Measurements from ENCODE around the gene LSP1.

The LSP1 gene

DNA sequence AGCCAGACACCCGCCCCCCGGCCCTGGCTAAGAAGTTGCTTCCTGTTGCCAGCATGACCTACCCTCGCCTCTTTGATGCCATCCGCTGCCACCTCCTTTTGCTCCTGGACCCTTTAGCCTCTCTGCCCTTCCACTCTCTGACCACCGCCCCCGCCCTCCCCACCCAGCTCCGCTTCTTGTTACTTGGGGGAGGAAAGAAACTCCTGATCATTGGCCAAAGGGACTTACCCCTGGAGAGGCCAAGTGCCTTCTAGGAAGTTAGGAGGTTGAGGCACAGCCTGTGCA, 38.9 kb downstream of the LSP1 start, which contains the start of gene PRR33:
PRR33 (minus strand) TSS at position 65 of the 285 bp plus-strand sequence. CDS start 1,311 bp downstream, outside the sequence.
- no peak for DNase-seq

- no peak for DNase-seq
Measured at GRCh38 chr11:1892116-1892515, 39.2 kb downstream of the LSP1 start.

- no peak for DNase-seq
Measured at GRCh38 chr11:1892558-1892957, 39.7 kb downstream of the LSP1 start.

- DNase-seq = no peak
Measured at GRCh38 chr11:1893581-1894359, 40.9 kb downstream of the LSP1 start.

- DNase-seq = no peak
Measured at GRCh38 chr11:1894759-1895158, 41.9 kb downstream of the LSP1 start.

- DNase-seq = no peak
Measured at GRCh38 chr11:1896468-1896867, 43.6 kb downstream of the LSP1 start.

DNA sequence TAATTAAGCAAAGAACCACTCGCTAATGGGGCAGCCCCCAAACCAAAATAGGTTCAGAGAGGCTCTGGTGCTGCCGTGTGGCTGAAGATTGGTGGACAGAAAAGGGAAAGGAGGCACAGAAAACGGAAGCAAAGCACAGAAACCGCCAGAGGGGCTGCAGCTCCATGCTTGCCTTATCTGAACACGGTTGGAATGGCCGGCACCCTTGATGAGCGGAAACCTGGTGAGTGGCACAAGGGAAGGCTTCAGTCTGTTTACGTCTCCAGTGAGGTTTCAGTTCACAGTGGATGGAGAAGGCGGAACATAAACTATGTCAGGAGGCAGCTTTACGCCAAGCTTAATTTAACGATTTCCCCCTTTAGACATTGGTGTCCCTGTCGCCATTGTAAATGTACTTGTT, 44.0 kb downstream of the LSP1 start:
- DNase-seq = peak in 1 of 2 donors; percentile 42

- no peak for DNase-seq
Measured at GRCh38 chr11:1899090-1899489, 46.2 kb downstream of the LSP1 start.

- DNase-seq = no peak
Measured at GRCh38 chr11:1899686-1900085, 46.8 kb downstream of the LSP1 start.

- no peak for DNase-seq
Measured at GRCh38 chr11:1906181-1906580, 53.3 kb downstream of the LSP1 start.

DNA sequence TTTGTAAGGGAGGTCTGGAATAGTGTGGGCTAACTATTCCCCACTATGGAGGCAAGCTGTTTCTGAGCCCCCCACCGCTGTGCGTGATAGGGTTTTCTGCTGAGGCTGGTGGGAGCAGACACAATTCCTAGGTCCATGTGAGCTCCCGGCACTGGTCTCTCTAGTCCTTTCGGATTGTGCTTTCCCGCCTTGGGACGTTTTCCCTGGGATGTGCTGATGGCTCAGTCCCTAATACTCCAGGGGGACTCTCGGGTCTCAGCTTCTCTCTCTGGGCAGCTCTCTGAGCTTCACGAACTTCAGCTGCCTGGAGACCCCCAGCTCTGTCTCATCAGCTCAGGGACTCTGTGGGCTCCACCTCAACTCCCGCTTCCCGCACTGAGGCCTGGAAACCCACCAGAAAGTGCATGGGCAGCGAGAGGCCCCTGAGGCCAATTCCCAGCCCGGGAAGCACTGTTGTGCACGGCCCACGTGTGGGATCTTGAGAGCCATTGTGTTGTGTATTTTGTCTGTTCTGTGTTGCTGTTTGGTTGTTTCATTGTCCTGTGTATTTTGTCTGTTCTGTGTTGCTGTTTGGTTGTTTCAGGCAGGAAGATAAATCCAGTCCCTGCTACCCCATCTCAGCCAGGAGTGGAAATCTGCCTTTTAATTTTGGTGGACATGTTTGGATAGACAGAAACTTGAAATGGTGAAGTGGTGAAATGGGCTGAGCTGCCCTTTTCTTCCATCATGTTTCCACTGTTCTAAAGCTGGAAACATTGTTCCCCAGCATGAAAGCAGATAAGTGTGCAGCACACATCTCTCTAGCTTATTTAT, 53.9 kb downstream of the LSP1 start:
- no peak for DNase-seq

DNA sequence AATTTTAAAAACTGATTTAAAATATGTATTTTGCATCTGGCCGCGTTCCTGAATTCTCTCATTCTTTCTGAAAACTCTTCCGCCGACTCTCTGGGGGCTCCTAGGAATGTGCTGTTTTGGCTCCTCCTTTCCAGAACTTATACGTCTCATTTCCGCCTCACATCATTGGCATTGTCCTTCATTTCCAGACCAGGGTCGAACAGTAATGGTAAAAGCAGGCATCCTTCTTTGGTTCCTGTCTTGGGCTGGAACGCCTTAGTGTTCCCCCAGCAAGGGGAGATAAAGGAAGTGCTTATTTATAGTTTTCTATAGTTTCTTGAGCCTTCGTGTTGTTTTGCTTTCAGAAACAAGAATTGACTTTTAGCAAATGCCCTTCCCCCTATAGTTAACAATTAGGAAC, 55.7 kb downstream of the LSP1 start:
- no peak for DNase-seq

GRCh38 chr11:1909524-1909923, 56.6 kb downstream of the LSP1 start:
- no peak for DNase-seq

DNA sequence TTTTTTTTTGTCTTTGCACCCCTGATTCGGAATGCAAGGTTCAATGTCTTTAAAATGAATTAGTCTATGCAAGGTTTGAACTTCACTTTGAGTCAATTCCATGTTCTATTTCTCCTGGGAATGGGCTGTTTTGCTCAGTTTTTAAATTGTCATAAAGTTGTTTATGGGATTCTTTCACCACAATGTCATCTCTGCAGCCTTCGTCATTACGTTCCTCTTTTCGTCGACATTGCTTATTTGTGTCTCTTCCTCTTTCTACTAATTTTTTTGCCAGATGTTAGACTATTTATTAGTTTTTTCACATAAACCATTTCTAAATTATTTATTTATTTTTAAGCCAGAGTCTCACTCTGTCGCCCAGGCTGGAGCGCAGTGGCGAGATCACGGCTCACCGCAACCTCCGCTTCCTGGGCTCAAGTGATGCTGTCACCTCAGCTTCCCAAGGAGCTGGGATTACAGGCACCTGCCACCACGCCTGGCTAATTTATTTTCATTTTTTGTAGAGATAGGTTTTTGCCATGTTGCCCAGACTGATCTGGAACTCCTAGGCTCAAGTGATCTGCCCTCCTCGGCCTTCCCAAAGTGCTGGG, 59.5 kb downstream of the LSP1 start:
- peak; percentile 54 to 69 for DNase-seq

GRCh38 chr11:1913271-1914060, 60.6 kb downstream of the LSP1 start:
- DNase-seq = no peak

DNA sequence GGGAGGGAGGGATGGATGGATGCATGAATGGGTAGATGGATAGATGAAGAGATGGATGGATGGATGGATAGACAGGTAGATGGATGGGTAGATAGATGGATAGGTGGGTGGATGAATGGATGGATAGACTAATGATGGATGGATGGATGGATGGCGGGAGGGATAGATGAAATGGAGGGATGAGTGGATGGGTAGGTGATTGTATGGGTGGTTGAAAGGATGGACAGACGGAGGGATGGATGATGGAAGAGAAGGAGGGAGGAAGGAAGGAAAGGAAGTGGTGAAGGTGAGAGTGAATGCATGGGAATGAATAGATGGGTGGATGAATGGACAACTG, 62.9 kb downstream of the LSP1 start:
- DNase-seq = no peak

DNA sequence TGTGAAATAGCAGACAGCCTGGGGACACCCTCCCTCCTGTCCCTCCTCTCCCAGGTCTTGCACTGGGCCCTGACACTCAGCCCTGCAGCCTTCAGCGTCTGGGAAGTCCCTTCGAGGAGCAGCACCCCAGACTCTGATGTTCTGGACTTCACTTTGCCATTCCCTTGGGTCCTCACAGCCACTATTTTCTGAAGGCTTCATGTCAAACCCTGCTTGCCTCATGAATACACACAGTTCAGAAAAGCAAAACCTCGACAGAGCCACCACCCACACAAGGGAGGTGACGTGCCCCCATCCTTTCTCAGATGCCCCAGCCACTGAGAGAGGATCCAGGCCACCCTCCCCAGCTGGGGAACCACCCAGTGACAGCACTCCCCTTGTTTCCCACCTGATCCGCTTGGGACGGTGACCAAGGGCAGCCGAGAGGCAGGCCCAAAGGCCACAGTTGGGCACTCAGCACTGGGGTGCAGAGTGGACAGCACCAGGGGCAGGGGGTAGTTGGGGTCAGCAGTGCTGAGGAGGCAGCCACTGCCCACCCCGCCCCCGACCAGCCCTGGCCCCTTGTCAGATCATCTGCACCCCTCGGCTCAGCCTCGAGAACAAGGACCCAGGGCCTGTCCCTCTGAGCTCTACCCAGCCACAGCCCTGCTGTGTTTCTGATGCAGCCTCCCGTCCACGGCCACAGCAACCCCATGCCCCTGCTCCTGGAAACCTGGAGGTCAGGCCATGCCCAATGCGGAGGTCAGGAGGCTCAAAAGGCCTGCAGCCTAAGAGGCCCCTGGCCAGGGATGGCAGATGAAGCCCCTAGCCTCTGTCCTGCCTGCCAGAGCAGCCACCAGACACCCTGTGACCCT, 63.5 kb downstream of the LSP1 start:
- peak in 1 of 2 donors; percentile 27 for DNase-seq

GRCh38 chr11:1916986-1917522, 64.2 kb downstream of the LSP1 start:
- DNase-seq = peak in 1 of 2 donors; percentile 29

DNA sequence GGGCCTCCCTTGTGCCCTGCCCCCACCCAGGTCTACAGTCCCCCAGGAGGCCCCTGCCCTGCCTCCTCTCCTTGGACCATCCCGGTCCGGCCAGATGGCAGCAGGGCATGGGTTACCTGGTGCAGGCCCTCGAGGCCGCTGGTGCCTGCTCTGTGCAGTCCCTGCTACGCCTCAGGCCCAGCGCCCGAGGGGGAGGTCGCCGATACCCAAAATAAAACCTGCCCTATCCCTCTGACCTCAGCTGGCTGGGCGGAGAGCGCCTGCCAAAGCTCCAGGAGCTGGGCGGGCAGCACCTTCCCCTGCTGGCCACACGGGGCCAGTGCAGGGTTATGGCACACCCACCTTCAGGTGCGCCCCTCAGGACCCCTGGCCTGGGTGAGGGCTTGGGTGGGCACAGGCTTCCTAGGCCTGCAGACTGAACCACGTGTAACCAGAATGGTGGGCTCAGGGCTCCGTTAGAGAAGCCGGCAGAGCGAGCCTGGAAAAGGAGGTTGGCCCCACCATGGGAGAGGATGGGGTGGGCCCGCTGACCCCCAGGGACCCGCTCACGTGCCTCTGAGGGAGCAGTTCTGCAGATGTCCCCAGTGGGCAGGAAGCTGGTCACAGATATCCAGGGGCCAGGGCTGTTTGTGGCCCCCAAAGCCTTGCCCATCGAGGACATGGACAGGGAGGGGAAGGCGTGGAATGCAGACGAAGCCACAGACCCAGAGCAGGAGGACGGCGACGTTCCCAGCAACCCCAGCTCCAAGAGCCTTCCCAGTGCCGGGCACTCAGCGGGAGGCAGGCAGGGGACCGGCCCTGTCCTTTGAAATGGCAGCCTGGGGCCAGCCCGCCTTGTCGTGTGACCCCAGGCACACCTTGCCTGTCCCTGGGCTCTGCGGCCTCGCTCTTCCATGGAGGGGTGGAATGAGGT, 64.9 kb downstream of the LSP1 start:
- peak; percentile 13 to 36 for DNase-seq

Measured in inflammatory macrophage (primary cell).